T-cell (primary cell): ENCODE measurements around the gene HSPB3. TPM values are rescaled to one million over a fixed set of nuclear protein-coding genes. Genes with fewer than 3 reads are reported as not detected.
"Not testable (repeated sequence)": the region's sequence is repeated elsewhere in the genome, so short reads cannot be mapped to it uniquely, and the experiment has no call there.

Source experiments
- ATAC-seq, 4 experiments: fragments of 200-7000 bp in 3 of 4; fragments of 150-1000 bp in 1 of 4; cut with Tn5 transposase; replicated peaks in 1 of 4; 1 replicate in 3 of 4; 2 replicates in 1 of 4; pipeline ENCODE4 v1.10.0; 2021; ENCODE audit warnings: moderate library complexity in 3 of 4, mild to moderate bottlenecking in 2 of 4, moderate number of reproducible peaks in 1 of 4
- CTCF ChIA-PET, 2 donors: fragments of 300-600 bp; sonication (Branson Sonifier 250); formaldehyde crosslinking; loops; one replicate each; lab custom pipeline; 2022; ENCODE audit warnings: antibody characterized with exemption in 2 of 2; lab: Charles Lee
- POLR2A ChIA-PET, 2 donors: fragments of 300-600 bp; sonication (Branson Sonifier 250); formaldehyde crosslinking; loops; one replicate each; lab custom pipeline; 2022; ENCODE audit warnings: antibody characterized with exemption in 2 of 2; lab: Charles Lee
- DNase-seq, 35 experiments: peaks; one replicate each; pipeline versions ENCODE4 v3.0.0 to v3.0.0-alpha.2; 2013 to 2023
- H3K27ac ChIP-seq: one replicate; pipeline ENCODE4 v1.5.1; 2013; ENCODE audit warnings: low read length
- H3K27me3 ChIP-seq, 2 experiments: replicated peaks in 1 of 2; 1 replicate in 1 of 2; 2 replicates in 1 of 2; pipeline versions ENCODE4 v1.6.1 to v1.7.0; 2013; ENCODE audit warnings: low read length in 1 of 2, mixed read lengths in 1 of 2; ENCODE audit not compliant: control insufficient read depth in 2 of 2, insufficient read depth in 2 of 2; ENCODE audit errors: extremely low read depth in 1 of 2
- H3K36me3 ChIP-seq, 2 donors: 1 replicate in 1 of 2; 2 replicates in 1 of 2; pipeline versions ENCODE4 v1.6.1 to v1.7.0; 2013; ENCODE audit warnings: low read length in 1 of 2; ENCODE audit not compliant: control insufficient read depth in 2 of 2, insufficient read depth in 1 of 2; ENCODE audit errors: extremely low read depth in 1 of 2
- H3K4me1 ChIP-seq, 2 experiments: 1 replicate in 1 of 2; 2 replicates in 1 of 2; pipeline versions ENCODE4 v1.6.1 to v1.7.0; 2013; ENCODE audit warnings: low read length in 2 of 2, mixed read lengths in 1 of 2; ENCODE audit not compliant: insufficient read depth in 2 of 2, control insufficient read depth in 1 of 2; ENCODE audit errors: extremely low read depth in 1 of 2
- H3K4me3 ChIP-seq, 2 donors: 1 replicate in 1 of 2; 2 replicates in 1 of 2; pipeline versions ENCODE4 v1.5.1 to v1.7.0; 2013; ENCODE audit warnings: mild to moderate bottlenecking in 2 of 2, low read length in 1 of 2, moderate library complexity in 1 of 2; ENCODE audit not compliant: control insufficient read depth in 1 of 2; ENCODE audit errors: extremely low read depth in 1 of 2
- H3K9me3 ChIP-seq: 2 replicates; pipeline ENCODE4 v1.7.0; 2013
- H3K27ac Mint-ChIP-seq, 2 donors: one replicate each; pipeline ENCODE4 v1.8.0; 2020 to 2021; ENCODE audit warnings: mild to moderate bottlenecking in 2 of 2, mixed read lengths in 2 of 2
- H3K27me3 Mint-ChIP-seq, 2 donors: one replicate each; pipeline ENCODE4 v1.8.0; 2021 to 2022; ENCODE audit warnings: mixed read lengths in 2 of 2
- H3K36me3 Mint-ChIP-seq: one replicate; pipeline ENCODE4 v1.8.0; 2021; ENCODE audit warnings: mixed read lengths
- H3K4me1 Mint-ChIP-seq, 3 donors: one replicate each; pipeline ENCODE4 v1.8.0; 2020 to 2022; ENCODE audit warnings: mixed read lengths in 3 of 3, mild to moderate bottlenecking in 1 of 3
- H3K4me3 Mint-ChIP-seq, 3 donors: one replicate each; pipeline ENCODE4 v1.8.0; 2020 to 2022; ENCODE audit warnings: mild to moderate bottlenecking in 3 of 3, mixed read lengths in 3 of 3, moderate library complexity in 3 of 3
- H3K9me3 Mint-ChIP-seq, 3 donors: one replicate each; pipeline ENCODE4 v1.8.0; 2020 to 2022; ENCODE audit warnings: mixed read lengths in 3 of 3
- whole genome bisulfite sequencing: methylation state at CpG from one replicate; pipeline ENCODE4 v1.1.5; 2013; ENCODE audit warnings: missing lambda C conversion rate; ENCODE audit not compliant: insufficient coverage; 5-methylcytosine and 5-hydroxymethylcytosine counted together
- total RNA-seq, 35 experiments: library from RNA in 6 of 35; stranded (reverse) in 6 of 35; fragments of 120-200 nt in 1 of 35; gene quantifications; one replicate each; pipeline versions ENCODE4 v1.2.1 to v1.2.4 and lab custom pipeline; 2013 to 2026

Gene HSPB3
- total RNA-seq, 5 donors from 2014 or later (not counting 1 experiment from before 2014, with no cell fraction given), result not detected

GRCh38 chr5:54419573-54420423 lies 35.7 kb upstream of the HSPB3 start:
- H3K9me3 ChIP-seq, H3K4me3 Mint-ChIP-seq, POLR2A ChIA-PET, H3K4me1 ChIP-seq, H3K4me3 ChIP-seq, H3K27ac ChIP-seq, H3K27me3 ChIP-seq, H3K36me3 Mint-ChIP-seq, H3K36me3 ChIP-seq, H3K4me1 Mint-ChIP-seq, H3K9me3 Mint-ChIP-seq: not testable (repeated sequence)
- Mint-ChIP-seq H3K27ac (peak overlapping the region in 1 of 2 donors; percentile 13), H3K27me3 (peaks cover 0 to 14% of the 10 kb centered on the region in 2 donors)
- DNase-seq (peak in 12 of 35 experiments; percentile 4 to 68 (median 8)), ATAC-seq (peak in 3 of 4 experiments; percentile 40 to 58 (median 49))
- CTCF ChIA-PET, result interaction anchor here (0.6 to 1.3 kb wide), 11 partner anchors 9 to 185 kb away, joined by 3 to 25 read pairs (median 3); partner anchors contain the start of gene ARL15 (in 1 of the 2)
- no CpG with 5 or more reads among the region's 10 CpGs for WGBS

GRCh38 chr5:54420511-54420910 lies 35.0 kb upstream of the HSPB3 start:
- H3K4me3 ChIP-seq, H3K36me3 ChIP-seq, H3K4me3 Mint-ChIP-seq, H3K27ac ChIP-seq, H3K27ac Mint-ChIP-seq, H3K4me1 ChIP-seq, POLR2A ChIA-PET, H3K27me3 ChIP-seq, H3K9me3 Mint-ChIP-seq, DNase-seq, H3K9me3 ChIP-seq, H3K36me3 Mint-ChIP-seq, H3K4me1 Mint-ChIP-seq, ATAC-seq: not testable (repeated sequence)
- CTCF ChIA-PET, result interaction anchor here in 1 of 2 donors (0.5 to 0.6 kb wide), 2 partner anchors 166 to 466 kb away, joined by 3 to 4 read pairs; no protein-coding TSS in a partner anchor
- no CpG with 5 or more reads among the region's 30 CpGs for WGBS
- H3K27me3 Mint-ChIP-seq, result peaks cover 0 to 19% of the 10 kb centered on the region in 2 donors

GRCh38 chr5:54421976-54422375 lies 33.5 kb upstream of the HSPB3 start:
- Histone ChIP-seq H3K36me3 (no peaks in the 10 kb centered on the region), H3K4me3 (no peak overlapping the region), H3K9me3 (no peaks in the 10 kb centered on the region), H3K27me3 (peaks cover 0 to 4% of the 10 kb centered on the region in 2 experiments), H3K27ac (no peak overlapping the region), H3K4me1 (no peaks in the 10 kb centered on the region)
- ChIA-PET POLR2A (no interaction called here), CTCF (interaction anchor here in 1 of 2 donors (1.0 kb wide), 1 partner anchor 178 kb away, joined by 4 read pairs; no protein-coding TSS in a partner anchor)
- Mint-ChIP-seq H3K36me3 (no peaks in the 10 kb centered on the region), H3K27me3 (peaks cover 8 to 25% of the 10 kb centered on the region in 2 donors), H3K4me3 (no peak overlapping the region), H3K27ac (no peak overlapping the region), H3K4me1 (no peaks in the 10 kb centered on the region), H3K9me3 (no peaks in the 10 kb centered on the region)
- no CpG with 5 or more reads among the region's 3 CpGs for WGBS
- ATAC-seq, result no peak
- no peak for DNase-seq

GRCh38 chr5:54425258-54425657 lies 30.2 kb upstream of the HSPB3 start:
- H3K27me3 ChIP-seq, result peaks cover 0 to 10% of the 10 kb centered on the region in 2 experiments
- Mint-ChIP-seq H3K27ac (no peak overlapping the region), H3K4me1 (no peaks in the 10 kb centered on the region), H3K4me3 (no peak overlapping the region), H3K9me3 (no peaks in the 10 kb centered on the region), H3K27me3 (peaks cover 16 to 23% of the 10 kb centered on the region in 2 donors), H3K36me3 (no peaks in the 10 kb centered on the region)
- H3K4me1 ChIP-seq, result no peaks in the 10 kb centered on the region
- H3K27ac ChIP-seq, result no peak overlapping the region
- CTCF ChIA-PET, result interaction anchor here in 1 of 2 donors (0.6 to 1.7 kb wide), 3 partner anchors 81 to 1132 kb away, joined by 3 to 12 read pairs (median 3); no protein-coding TSS in a partner anchor
- H3K9me3 ChIP-seq, result no peaks in the 10 kb centered on the region
- H3K4me3 ChIP-seq, result no peak overlapping the region
- DNase-seq, result no peak
- POLR2A ChIA-PET, result no interaction called here
- WGBS, result 100% methylated on average over 1 of the region's 2 CpGs
- ATAC-seq, result no peak
- no peaks in the 10 kb centered on the region for H3K36me3 ChIP-seq

- H3K27ac ChIP-seq, result no peak overlapping the region
- Mint-ChIP-seq H3K27ac (no peak overlapping the region), H3K9me3 (no peaks in the 10 kb centered on the region), H3K27me3 (peaks cover 16 to 27% of the 10 kb centered on the region in 2 donors), H3K36me3 (no peaks in the 10 kb centered on the region), H3K4me3 (no peak overlapping the region), H3K4me1 (no peaks in the 10 kb centered on the region)
- POLR2A ChIA-PET, result no interaction called here
- ATAC-seq (no peak), DNase-seq (no peak)
- H3K9me3 ChIP-seq, result no peaks in the 10 kb centered on the region
- peaks cover 0 to 10% of the 10 kb centered on the region in 2 experiments for H3K27me3 ChIP-seq
- WGBS, result no CpG with 5 or more reads among the region's 1 CpG
- CTCF ChIA-PET, result interaction anchor here in 1 of 2 donors (0.6 to 0.7 kb wide), 2 partner anchors 231 to 1243 kb away, joined by 3 to 5 read pairs; no protein-coding TSS in a partner anchor
- no peaks in the 10 kb centered on the region for H3K36me3 ChIP-seq
- no peak overlapping the region for H3K4me3 ChIP-seq
- H3K4me1 ChIP-seq, result no peaks in the 10 kb centered on the region
Observed at GRCh38 chr5:54426209-54426608, 29.3 kb upstream of the HSPB3 start.

GRCh38 chr5:54434650-54435049 lies 20.8 kb upstream of the HSPB3 start:
- H3K9me3 ChIP-seq, H3K27ac ChIP-seq, H3K4me1 Mint-ChIP-seq, H3K27me3 Mint-ChIP-seq, POLR2A ChIA-PET, ATAC-seq, CTCF ChIA-PET, H3K27me3 ChIP-seq, H3K4me3 ChIP-seq, H3K9me3 Mint-ChIP-seq, H3K4me1 ChIP-seq, H3K36me3 Mint-ChIP-seq, H3K36me3 ChIP-seq, DNase-seq, H3K4me3 Mint-ChIP-seq, H3K27ac Mint-ChIP-seq: not testable (repeated sequence)
- WGBS, result 83% methylated on average over 1 of the region's 2 CpGs
